ENCODE results near the gene FNDC1. TPM values are rescaled to one million over a fixed set of nuclear protein-coding genes. Genes with fewer than 3 reads are reported as not detected.

The FNDC1 gene
- total and polyA plus RNA-seq, 2 of the 13 experiments (the other 11 are each of a cell fraction or from before 2014, with no cell fraction given) = not detected

- no peaks in the 10 kb centered on the region for H3K9me3 ChIP-seq (ENCODE audit: low read length)
- no TSS peak for BruUV-seq (replicated peaks)
- ChIA-PET CTCF (ENCODE audit: low intra/inter-chr PET ratio, low total read pairs) (no interaction called here), POLR2A (no interaction called here)
- H3K4me1 ChIP-seq (ENCODE audit: insufficient read depth, low read length) = no peaks in the 10 kb centered on the region
- H4K20me1 ChIP-seq (ENCODE audit: insufficient read depth, low read length) = no peaks in the 10 kb centered on the region
- DNase-seq (ENCODE audit: low spot score) (no peak), FAIRE-seq (no peak), ATAC-seq (no peak)
- TF ChIP-seq ZNF235 (CRISPR knock-in tag; IDR thresholded peaks at IDR 0.05; ENCODE audit: borderline replicate concordance) = no peak
- no peak for TF ChIP-seq JUNB (CRISPR knock-in tag; IDR thresholded peaks at IDR 0.05; ENCODE audit: borderline replicate concordance)
- no peak for TF ChIP-seq HOXA5 (CRISPR knock-in tag; IDR thresholded peaks at IDR 0.05)
- TF ChIP-seq HNRNPUL1 (IDR thresholded peaks at IDR 0.05; ENCODE audit: low read depth, low read length) = no peak
- no peak overlapping the region for H3K4me2 ChIP-seq (ENCODE audit: low read depth, low read length)
- no peaks in the 10 kb centered on the region for H3K36me3 ChIP-seq (replicated peaks in 1 of 2; ENCODE audit: control insufficient read depth in 1 of 2, insufficient read depth in 2 of 2, low read length in 2 of 2)
- no peak overlapping the region for H3K9ac ChIP-seq (ENCODE audit: insufficient read depth, low read depth, low read length)
- H3K27ac ChIP-seq (ENCODE audit: extremely low read length, insufficient read depth, low read length) = no peak overlapping the region
- 1% methylated on average over 2 of the region's 2 CpGs for WGBS (ENCODE audit: low lambda C conversion rate)
- no peaks in the 10 kb centered on the region for H3K79me2 ChIP-seq (ENCODE audit: insufficient read depth, low read length)
- intact Hi-C loops (cut with micrococcal nuclease; ENCODE audit: unreplicated experiment) (no loop called here), in situ Hi-C loops (cut with HindIII; ENCODE audit: extremely low pct_ligation_motif_present, low pct_unique_long_range_greater_than_20kb) (no loop called here)
- H3K27me3 ChIP-seq (ENCODE audit: control insufficient read depth in 1 of 2, insufficient read depth in 2 of 2, low read length in 2 of 2) = peaks cover 0 to 19% of the 10 kb centered on the region in 2 experiments; a peak in 1 of 5 replicates
- H3K4me3 ChIP-seq (replicated peaks in 1 of 3; ENCODE audit: insufficient read depth in 1 of 3, low read depth in 2 of 3, low read length in 3 of 3) = no peak overlapping the region
- no peak overlapping the region for H2AFZ ChIP-seq (ENCODE audit: low read length)
Observed at GRCh38 chr6:159196430-159196975, 27.3 kb downstream of the FNDC1 start.

- Histone ChIP-seq H3K4me3 (replicated peaks in 1 of 3; ENCODE audit: insufficient read depth in 1 of 3, low read depth in 2 of 3, low read length in 3 of 3) (no peak overlapping the region), H3K9ac (ENCODE audit: insufficient read depth, low read depth, low read length) (no peak overlapping the region), H2AFZ (ENCODE audit: low read length) (no peak overlapping the region), H3K4me1 (ENCODE audit: insufficient read depth, low read length) (no peaks in the 10 kb centered on the region), H3K9me3 (ENCODE audit: low read length) (no peaks in the 10 kb centered on the region), H3K27ac (ENCODE audit: extremely low read length, insufficient read depth, low read length) (no peak overlapping the region), H3K79me2 (ENCODE audit: insufficient read depth, low read length) (no peaks in the 10 kb centered on the region), H3K4me2 (ENCODE audit: low read depth, low read length) (no peak overlapping the region), H3K36me3 (replicated peaks in 1 of 2; ENCODE audit: control insufficient read depth in 1 of 2, insufficient read depth in 2 of 2, low read length in 2 of 2) (no peaks in the 10 kb centered on the region), H4K20me1 (ENCODE audit: insufficient read depth, low read length) (no peaks in the 10 kb centered on the region), H3K27me3 (ENCODE audit: control insufficient read depth in 1 of 2, insufficient read depth in 2 of 2, low read length in 2 of 2) (peaks cover 0 to 19% of the 10 kb centered on the region in 2 experiments; a peak in 1 of 5 replicates)
- in situ Hi-C loops (cut with HindIII; ENCODE audit: extremely low pct_ligation_motif_present, low pct_unique_long_range_greater_than_20kb) = no loop called here
- TF ChIP-seq, protein P1, sequence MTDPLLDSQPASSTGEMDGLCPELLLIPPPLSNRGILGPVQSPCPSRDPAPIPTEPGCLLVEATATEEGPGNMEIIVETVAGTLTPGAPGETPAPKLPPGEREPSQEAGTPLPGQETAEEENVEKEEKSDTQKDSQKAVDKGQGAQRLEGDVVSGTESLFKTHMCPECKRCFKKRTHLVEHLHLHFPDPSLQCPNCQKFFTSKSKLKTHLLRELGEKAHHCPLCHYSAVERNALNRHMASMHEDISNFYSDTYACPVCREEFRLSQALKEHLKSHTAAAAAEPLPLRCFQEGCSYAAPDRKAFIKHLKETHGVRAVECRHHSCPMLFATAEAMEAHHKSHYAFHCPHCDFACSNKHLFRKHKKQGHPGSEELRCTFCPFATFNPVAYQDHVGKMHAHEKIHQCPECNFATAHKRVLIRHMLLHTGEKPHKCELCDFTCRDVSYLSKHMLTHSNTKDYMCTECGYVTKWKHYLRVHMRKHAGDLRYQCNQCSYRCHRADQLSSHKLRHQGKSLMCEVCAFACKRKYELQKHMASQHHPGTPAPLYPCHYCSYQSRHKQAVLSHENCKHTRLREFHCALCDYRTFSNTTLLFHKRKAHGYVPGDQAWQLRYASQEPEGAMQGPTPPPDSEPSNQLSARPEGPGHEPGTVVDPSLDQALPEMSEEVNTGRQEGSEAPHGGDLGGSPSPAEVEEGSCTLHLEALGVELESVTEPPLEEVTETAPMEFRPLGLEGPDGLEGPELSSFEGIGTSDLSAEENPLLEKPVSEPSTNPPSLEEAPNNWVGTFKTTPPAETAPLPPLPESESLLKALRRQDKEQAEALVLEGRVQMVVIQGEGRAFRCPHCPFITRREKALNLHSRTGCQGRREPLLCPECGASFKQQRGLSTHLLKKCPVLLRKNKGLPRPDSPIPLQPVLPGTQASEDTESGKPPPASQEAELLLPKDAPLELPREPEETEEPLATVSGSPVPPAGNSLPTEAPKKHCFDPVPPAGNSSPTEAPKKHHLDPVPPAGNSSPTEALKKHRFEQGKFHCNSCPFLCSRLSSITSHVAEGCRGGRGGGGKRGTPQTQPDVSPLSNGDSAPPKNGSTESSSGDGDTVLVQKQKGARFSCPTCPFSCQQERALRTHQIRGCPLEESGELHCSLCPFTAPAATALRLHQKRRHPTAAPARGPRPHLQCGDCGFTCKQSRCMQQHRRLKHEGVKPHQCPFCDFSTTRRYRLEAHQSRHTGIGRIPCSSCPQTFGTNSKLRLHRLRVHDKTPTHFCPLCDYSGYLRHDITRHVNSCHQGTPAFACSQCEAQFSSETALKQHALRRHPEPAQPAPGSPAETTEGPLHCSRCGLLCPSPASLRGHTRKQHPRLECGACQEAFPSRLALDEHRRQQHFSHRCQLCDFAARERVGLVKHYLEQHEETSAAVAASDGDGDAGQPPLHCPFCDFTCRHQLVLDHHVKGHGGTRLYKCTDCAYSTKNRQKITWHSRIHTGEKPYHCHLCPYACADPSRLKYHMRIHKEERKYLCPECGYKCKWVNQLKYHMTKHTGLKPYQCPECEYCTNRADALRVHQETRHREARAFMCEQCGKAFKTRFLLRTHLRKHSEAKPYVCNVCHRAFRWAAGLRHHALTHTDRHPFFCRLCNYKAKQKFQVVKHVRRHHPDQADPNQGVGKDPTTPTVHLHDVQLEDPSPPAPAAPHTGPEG (CRISPR knock-in tag; IDR thresholded peaks at IDR 0.05) = no peak
- TF ChIP-seq RELA (CRISPR knock-in tag; IDR thresholded peaks at IDR 0.05) (no peak), ZFP90 (CRISPR knock-in tag; IDR thresholded peaks at IDR 0.05; ENCODE audit: borderline replicate concordance) (no peak), ETV5 (CRISPR knock-in tag; IDR thresholded peaks at IDR 0.05; ENCODE audit: borderline replicate concordance) (no peak), ZNF282 (IDR thresholded peaks at IDR 0.05; ENCODE audit: partially characterized antibody) (no peak), GZF1 (CRISPR knock-in tag; IDR thresholded peaks at IDR 0.05) (no peak), CHCHD3 (CRISPR knock-in tag; IDR thresholded peaks at IDR 0.05) (no peak), RFX1 (IDR thresholded peaks at IDR 0.05) (no peak), MYC (CRISPR knock-in tag; IDR thresholded peaks at IDR 0.05; ENCODE audit: borderline replicate concordance) (no peak), KDM3A (CRISPR knock-in tag; IDR thresholded peaks at IDR 0.05; ENCODE audit: low read depth) (no peak)
- CTCF ChIA-PET (ENCODE audit: low intra/inter-chr PET ratio, low total read pairs) = no interaction called here
- FAIRE-seq (no peak), DNase-seq (ENCODE audit: low spot score) (no peak), ATAC-seq (no peak)
- intact Hi-C loops (cut with micrococcal nuclease; ENCODE audit: unreplicated experiment) = no loop called here
- no TSS peak for BruUV-seq (replicated peaks)
- POLR2A ChIA-PET = no interaction called here
- WGBS (ENCODE audit: low lambda C conversion rate) = 18% methylated on average over 7 of the region's 7 CpGs
Observed at GRCh38 chr6:159197251-159197650, 28.1 kb downstream of the FNDC1 start.
